Measurements from ENCODE around the gene FMNL2. TPM values are rescaled to one million over a fixed set of nuclear protein-coding genes. Genes with fewer than 3 reads are reported as not detected.

The FMNL2 gene
- total RNA-seq, 1 donor from 2014 or later = 93.8 TPM

GRCh38 chr2:152661076-152661475 is 326.1 kb downstream of the FMNL2 start:
- FAIRE-seq (no peak), DNase-seq (ENCODE audit: low spot score in 2 of 2) (no peak)

- FAIRE-seq (no peak), DNase-seq (ENCODE audit: low spot score in 2 of 2) (no peak)
Observed at GRCh38 chr2:152664725-152665124, 329.8 kb downstream of the FMNL2 start.

DNA sequence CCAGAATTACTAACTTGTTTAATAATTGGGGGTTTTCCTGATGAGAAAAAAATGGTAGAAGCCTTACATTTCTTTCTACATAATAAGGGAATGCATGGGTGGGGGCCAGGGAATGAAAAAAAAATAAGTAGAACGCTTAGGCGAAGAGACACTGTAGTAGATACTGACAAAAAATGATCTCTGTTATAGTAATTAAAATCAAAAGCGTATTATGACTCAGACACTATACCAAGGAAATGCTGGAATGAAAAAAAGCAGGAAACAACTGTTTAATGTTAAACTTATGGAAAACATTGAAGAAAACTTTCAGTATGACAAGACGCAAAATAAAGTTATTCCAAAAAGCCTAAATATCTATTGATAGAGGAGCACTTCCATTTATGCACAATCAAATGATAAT is 339.4 kb downstream of the FMNL2 start:
- DNase-seq (ENCODE audit: low spot score in 2 of 2) (no peak), FAIRE-seq (no peak)

- no peak for DNase-seq (ENCODE audit: low spot score in 2 of 2)
- FAIRE-seq = no peak
Observed at GRCh38 chr2:152676461-152676860, 341.5 kb downstream of the FMNL2 start.

- FAIRE-seq (no peak), DNase-seq (ENCODE audit: low spot score in 2 of 2) (no peak)
Observed at GRCh38 chr2:152678808-152679207, 343.8 kb downstream of the FMNL2 start.

DNA sequence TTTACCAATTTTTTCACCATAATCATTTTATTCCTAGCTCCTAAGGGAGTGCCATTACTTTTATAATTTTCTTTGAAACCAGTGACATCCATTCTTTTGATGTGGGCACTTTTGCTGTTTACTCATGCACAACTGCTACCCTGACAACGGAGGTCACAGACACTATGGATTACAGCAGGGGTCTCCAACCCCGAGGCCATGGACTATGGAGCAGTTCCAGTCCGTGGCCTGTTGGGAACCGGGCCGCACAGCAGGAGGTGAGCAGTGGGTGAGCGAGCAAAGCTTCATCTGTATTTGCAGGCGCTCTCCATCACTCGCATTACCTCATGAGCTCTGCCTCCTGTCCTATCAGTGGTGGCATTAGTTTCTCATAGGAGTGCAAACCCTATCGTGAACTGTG is 347.7 kb downstream of the FMNL2 start:
- FAIRE-seq (no peak), DNase-seq (ENCODE audit: low spot score in 2 of 2) (no peak)

DNA sequence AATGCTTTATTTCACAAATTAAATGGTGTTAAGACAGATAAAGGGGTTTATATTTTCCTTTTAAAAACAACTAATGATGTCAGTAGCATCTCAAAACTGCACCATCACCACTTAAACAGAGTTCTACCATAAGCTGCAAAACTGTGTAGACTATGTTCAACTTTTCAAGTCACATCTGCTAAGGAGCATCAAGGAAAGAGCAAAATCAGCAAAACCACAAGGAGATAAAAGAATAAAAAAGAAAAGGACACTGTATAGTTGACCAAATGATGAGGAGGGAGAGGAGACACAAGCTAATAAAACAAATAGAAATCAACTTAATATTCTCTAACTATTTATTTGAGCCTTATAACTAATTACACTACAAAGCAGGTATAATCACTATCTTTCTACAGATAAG is 348.4 kb downstream of the FMNL2 start:
- no peak for DNase-seq (ENCODE audit: low spot score in 2 of 2)
- FAIRE-seq = no peak

- FAIRE-seq (peak; percentile 50), DNase-seq (ENCODE audit: low spot score in 2 of 2) (no peak)
Observed at GRCh38 chr2:152686321-152686720, 351.3 kb downstream of the FMNL2 start.

DNA sequence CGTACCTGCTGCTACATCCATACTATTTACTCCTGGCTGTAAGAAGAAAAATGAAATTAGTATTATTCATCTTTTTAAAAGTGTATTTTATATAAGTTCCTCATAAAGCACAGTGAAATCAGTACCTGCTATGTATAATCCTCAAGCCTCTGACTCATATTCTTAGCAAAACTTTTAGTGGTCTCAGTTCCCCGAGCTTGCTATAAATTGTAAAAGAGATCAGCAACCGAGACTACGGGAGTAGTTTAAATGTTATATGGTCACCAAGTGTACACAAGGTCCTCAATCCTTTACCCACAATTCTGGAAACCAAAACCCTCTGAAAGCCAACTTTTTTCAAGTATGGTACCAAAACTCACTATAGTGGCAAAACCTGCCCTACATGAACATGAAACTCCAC is 358.1 kb downstream of the FMNL2 start:
- FAIRE-seq (no peak), DNase-seq (ENCODE audit: low spot score in 2 of 2) (no peak)

DNA sequence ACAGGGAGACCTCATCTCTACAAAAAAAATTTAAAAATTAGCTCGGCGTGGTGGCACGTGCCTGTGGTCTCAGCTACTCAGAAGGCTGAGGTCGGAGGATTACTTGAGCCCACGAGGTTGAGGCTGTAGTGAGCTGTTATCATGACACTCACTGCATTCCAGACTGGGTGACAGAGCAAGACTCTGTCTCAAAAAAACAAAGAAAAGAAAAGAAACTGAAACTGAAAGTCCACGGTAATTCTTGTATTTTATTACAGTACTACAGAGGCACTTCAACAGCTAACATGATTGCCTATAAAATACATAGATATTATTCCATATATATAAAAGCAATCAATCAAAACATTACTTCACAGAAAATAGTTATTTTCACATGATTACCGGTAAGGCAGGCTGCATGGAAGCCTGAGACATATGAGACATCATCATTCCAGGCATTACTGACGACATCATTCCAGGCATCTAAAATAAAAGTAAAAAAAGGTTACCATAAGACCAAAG is 359.2 kb downstream of the FMNL2 start:
- FAIRE-seq = no peak
- no peak for DNase-seq (ENCODE audit: low spot score in 2 of 2)

GRCh38 chr2:152695763-152696162 is 360.8 kb downstream of the FMNL2 start:
- DNase-seq (ENCODE audit: low spot score in 2 of 2) (no peak), FAIRE-seq (no peak)

DNA sequence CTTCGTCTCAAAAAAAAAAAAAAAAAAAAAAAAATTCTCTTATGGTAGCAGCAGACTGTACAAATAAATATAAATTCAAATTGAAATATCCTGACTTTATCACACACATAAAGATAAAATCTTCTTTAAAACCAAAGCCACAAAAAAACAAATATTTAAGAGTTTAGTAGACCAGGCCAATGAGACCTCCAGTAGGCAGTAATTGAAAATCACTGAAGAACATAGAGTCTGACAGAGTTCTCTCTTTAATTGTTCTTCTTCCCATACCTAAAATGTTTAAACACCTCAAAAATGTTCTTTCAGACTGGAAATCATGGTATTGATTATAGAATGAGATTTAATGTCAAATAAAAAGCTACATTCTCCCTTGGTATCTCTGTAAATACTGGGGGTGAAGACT is 361.5 kb downstream of the FMNL2 start:
- no peak for FAIRE-seq
- DNase-seq (ENCODE audit: low spot score in 2 of 2) = no peak

Small RNA genes within 50 kb of the gene (small RNA-seq; reads per million reads assigned to genes)
- gene AC012443.1 = not detected

Other genes with a start within 250 kb of the FMNL2 start
- gene CACNB4, start 236.1 kb upstream of the FMNL2 start, total RNA-seq = 42.4 TPM
- 63.6 TPM for gene STAM2, start 159.4 kb upstream of the FMNL2 start, total RNA-seq

Measured in frontal cortex (tissue), 4 donors.